ENCODE measurements around the gene CAPN2. TPM values are rescaled to one million over a fixed set of nuclear protein-coding genes. Genes with fewer than 3 reads are reported as not detected.

Gene CAPN2
- total RNA-seq, 1 experiment from 2014 or later = 459 TPM

- no TSS peak for BruUV-seq (replicated peaks)
- Histone ChIP-seq H3K27me3 (ENCODE audit: insufficient read depth, low read depth) (no peaks in the 10 kb centered on the region), H2AFZ (no peak overlapping the region), H3K4me2 (no peak overlapping the region), H3K36me3 (ENCODE audit: low read depth) (peaks cover 50% of the 10 kb centered on the region), H3F3A (ENCODE audit: insufficient read depth, low read depth) (peaks cover 58% of the 10 kb centered on the region), H3K27ac (peak overlapping the region; percentile 13; the same call in 1 of the 2 replicates), H3K79me2 (ENCODE audit: low read depth) (no peaks in the 10 kb centered on the region), H4K20me1 (ENCODE audit: insufficient read depth) (no peaks in the 10 kb centered on the region), H3K9me3 (ENCODE audit: insufficient read depth, low read depth) (no peaks in the 10 kb centered on the region), H3K4me1 (replicated peaks; ENCODE audit: insufficient read depth) (no peaks in the 10 kb centered on the region), H3K9me2 (ENCODE audit: insufficient read depth) (no peaks in the 10 kb centered on the region), H3K4me3 (no peak overlapping the region)
- intact Hi-C loops (cut with micrococcal nuclease; ENCODE audit: unreplicated experiment) = no loop called here
- ChIA-PET CTCF (no interaction called here), POLR2A (ENCODE audit: unreplicated experiment) (no interaction called here)
- TF ChIP-seq EZH2 (IDR thresholded peaks at IDR 0.05; ENCODE audit: low read depth) (no peak), CTCF (conservative IDR thresholded peaks at IDR 0.05) (no peak)
- DNase-seq = no peak
Observed at GRCh38 chr1:223760833-223761232, 48.5 kb downstream of the CAPN2 start.

- POLR2A ChIA-PET (ENCODE audit: unreplicated experiment) = no interaction called here
- H3K4me3 ChIP-seq = no peak overlapping the region
- no peak for DNase-seq
- no peaks in the 10 kb centered on the region for H3K27me3 ChIP-seq (ENCODE audit: insufficient read depth, low read depth)
- H3K4me1 ChIP-seq (replicated peaks; ENCODE audit: insufficient read depth) = no peaks in the 10 kb centered on the region
- H3K4me2 ChIP-seq = no peak overlapping the region
- CTCF ChIA-PET = no interaction called here
- H3F3A ChIP-seq (ENCODE audit: insufficient read depth, low read depth) = peaks cover 59% of the 10 kb centered on the region
- H4K20me1 ChIP-seq (ENCODE audit: insufficient read depth) = no peaks in the 10 kb centered on the region
- H3K27ac ChIP-seq = no peak overlapping the region
- H3K79me2 ChIP-seq (ENCODE audit: low read depth) = no peaks in the 10 kb centered on the region
- BruUV-seq (replicated peaks) = no TSS peak
- TF ChIP-seq EZH2 (IDR thresholded peaks at IDR 0.05; ENCODE audit: low read depth) = no peak
- no peak for TF ChIP-seq CTCF (conservative IDR thresholded peaks at IDR 0.05)
- peaks cover 56% of the 10 kb centered on the region for H3K36me3 ChIP-seq (ENCODE audit: low read depth)
- no peaks in the 10 kb centered on the region for H3K9me2 ChIP-seq (ENCODE audit: insufficient read depth)
- intact Hi-C loops (cut with micrococcal nuclease; ENCODE audit: unreplicated experiment) = no loop called here
- no peaks in the 10 kb centered on the region for H3K9me3 ChIP-seq (ENCODE audit: insufficient read depth, low read depth)
- no peak overlapping the region for H2AFZ ChIP-seq
Observed at GRCh38 chr1:223761411-223761810, 49.1 kb downstream of the CAPN2 start.

DNA sequence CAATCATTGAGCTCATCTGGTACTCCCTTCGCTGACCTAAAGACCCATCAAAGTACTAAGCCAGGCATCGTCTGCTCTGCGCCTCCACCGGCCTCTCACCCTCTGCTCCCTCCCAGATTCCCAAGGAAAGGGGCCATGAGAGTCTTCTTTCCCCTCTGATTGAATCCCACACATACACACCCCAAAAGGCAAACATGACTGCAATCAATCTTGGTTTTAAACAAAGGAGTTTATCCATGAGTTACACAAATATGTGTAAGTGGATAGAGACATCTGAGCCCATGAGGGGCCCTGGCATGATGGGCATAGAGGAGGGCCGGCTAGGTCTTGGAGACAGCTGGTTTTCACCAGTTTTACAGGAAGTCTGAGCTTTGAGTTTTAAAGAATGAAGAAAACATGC is 50.9 kb downstream of the CAPN2 start:
- no TSS peak for BruUV-seq (replicated peaks)
- H3K36me3 ChIP-seq (ENCODE audit: low read depth) = peaks cover 54% of the 10 kb centered on the region
- no peak for DNase-seq
- CTCF ChIA-PET = interaction anchor here (0.6 to 0.7 kb wide), 2 partner anchors 14 to 395 kb away, joined by 4 to 5 read pairs; no protein-coding TSS in a partner anchor
- no peaks in the 10 kb centered on the region for H3K4me1 ChIP-seq (replicated peaks; ENCODE audit: insufficient read depth)
- no peak overlapping the region for H2AFZ ChIP-seq
- no peak overlapping the region for H3K27ac ChIP-seq
- peaks cover 63% of the 10 kb centered on the region for H3F3A ChIP-seq (ENCODE audit: insufficient read depth, low read depth)
- H3K79me2 ChIP-seq (ENCODE audit: low read depth) = no peaks in the 10 kb centered on the region
- intact Hi-C loops (cut with micrococcal nuclease; ENCODE audit: unreplicated experiment) = no loop called here
- no peaks in the 10 kb centered on the region for H3K9me2 ChIP-seq (ENCODE audit: insufficient read depth)
- TF ChIP-seq CTCF (conservative IDR thresholded peaks at IDR 0.05) (no peak), EZH2 (IDR thresholded peaks at IDR 0.05; ENCODE audit: low read depth) (no peak)
- H3K4me2 ChIP-seq = no peak overlapping the region
- POLR2A ChIA-PET (ENCODE audit: unreplicated experiment) = no interaction called here
- H3K27me3 ChIP-seq (ENCODE audit: insufficient read depth, low read depth) = no peaks in the 10 kb centered on the region
- no peaks in the 10 kb centered on the region for H3K9me3 ChIP-seq (ENCODE audit: insufficient read depth, low read depth)
- H3K4me3 ChIP-seq = no peak overlapping the region
- H4K20me1 ChIP-seq (ENCODE audit: insufficient read depth) = no peaks in the 10 kb centered on the region
